Gastrocnemius medialis (tissue), 4 donors: ENCODE data around the gene DYNLL2. TPM values are rescaled to one million over a fixed set of nuclear protein-coding genes. Genes with fewer than 3 reads are reported as not detected.
"Not testable (repeated sequence)": the region's sequence is repeated elsewhere in the genome, so short reads cannot be mapped to it uniquely, and the experiment has no call there.

Experiments
- ATAC-seq, 2 donors: fragments of 150-250 bp; one replicate each; pipeline ENCODE4 v1.9.1; 2016
- DNase-seq, 2 donors: peaks; one replicate each; pipeline ENCODE4 v3.0.0-alpha.2; 2019
- H3K27ac ChIP-seq, 4 donors: fragments of 200-600 bp; sonication (generic); 1 replicate in 1 of 4; 2 replicates in 3 of 4; pipeline ENCODE4 v1.5.1; 2016 to 2018; ENCODE audit warnings: mild to moderate bottlenecking in 2 of 4, moderate library complexity in 1 of 4
- H3K27me3 ChIP-seq, 3 donors: fragments of 200-600 bp; sonication (generic) in 2 of 3; 1 replicate in 1 of 3; 2 replicates in 2 of 3; pipeline versions ENCODE4 v1.5.1 to v1.6.0; 2016 to 2019; ENCODE audit warnings: mild to moderate bottlenecking in 1 of 3, moderate library complexity in 1 of 3
- H3K36me3 ChIP-seq, 2 donors: fragments of 200-600 bp; sonication (generic) in 1 of 2; one replicate each; pipeline ENCODE4 v1.5.1; 2017 to 2018
- H3K4me1 ChIP-seq, 2 donors: fragments of 200-600 bp; sonication (generic) in 1 of 2; one replicate each; pipeline ENCODE4 v1.5.1; 2016 to 2017; ENCODE audit warnings: mild to moderate bottlenecking in 2 of 2
- H3K4me3 ChIP-seq, 4 donors: fragments of 200-600 bp; sonication (generic) in 3 of 4; 1 replicate in 1 of 4; 2 replicates in 3 of 4; pipeline ENCODE4 v1.5.1; 2016 to 2019; ENCODE audit warnings: mild to moderate bottlenecking in 2 of 4
- H3K9me3 ChIP-seq, 3 donors: fragments of 200-600 bp; sonication (generic) in 2 of 3; 1 replicate in 1 of 3; 2 replicates in 2 of 3; pipeline ENCODE4 v1.5.1; 2016 to 2019
- POLR2A ChIP-seq, 2 donors: fragments of 450-650 bp; IDR thresholded peaks; one replicate each; pipeline ENCODE4 v1.6.1; 2017; ENCODE audit warnings: antibody characterized with exemption in 2 of 2, mild to moderate bottlenecking in 2 of 2, moderate library complexity in 2 of 2
- in situ Hi-C, 4 donors: fragments of 200-750 bp; cut with MboI; loops; one replicate each; pipeline versions ENCODE4 v1.15.0 to v1.8.0; 2017; ENCODE audit warnings: low sequenced_read_pairs in 4 of 4
- intact Hi-C: fragments of 100-400 bp; cut with DNase I; formaldehyde crosslinking; loops from one replicate; pipeline ENCODE4 v1.15.1; 2023; ENCODE audit warnings: low total_unique reads
- total RNA-seq, 4 donors: library from RNA; depleted of rRNA; stranded (reverse); fragments of >200 nt; gene quantifications; one replicate each; pipeline versions ENCODE4 v1.1.0 to v1.2.3, GENCODE V29; 2016
- TF ChIP-seq, protein P1 (sequence below), 5 experiments: fragments of 450-650 bp in 3 of 5; fragments of 200-600 bp in 2 of 5; sonication (generic) in 2 of 5; IDR thresholded peaks in 4 of 5; conservative IDR thresholded peaks in 1 of 5; 1 replicate in 4 of 5; 2 replicates in 1 of 5; pipeline ENCODE4 v1.5.1; 2016 to 2019; ENCODE audit warnings: antibody characterized with exemption in 5 of 5, mild to moderate bottlenecking in 3 of 5, moderate library complexity in 3 of 5

Gene DYNLL2
- total RNA-seq, 4 donors from 2014 or later: 14.5 to 28.8 (median 20.4) TPM

GRCh38 chr17:58120195-58120822 is 37.1 kb downstream of the DYNLL2 start:
- Histone ChIP-seq H3K4me3 (no peak overlapping the region), H3K36me3 (no peaks in the 10 kb centered on the region), H3K9me3 (no peaks in the 10 kb centered on the region), H3K27ac (no peak overlapping the region), H3K4me1 (no peaks in the 10 kb centered on the region), H3K27me3 (no peaks in the 10 kb centered on the region)
- TF ChIP-seq, protein P1, sequence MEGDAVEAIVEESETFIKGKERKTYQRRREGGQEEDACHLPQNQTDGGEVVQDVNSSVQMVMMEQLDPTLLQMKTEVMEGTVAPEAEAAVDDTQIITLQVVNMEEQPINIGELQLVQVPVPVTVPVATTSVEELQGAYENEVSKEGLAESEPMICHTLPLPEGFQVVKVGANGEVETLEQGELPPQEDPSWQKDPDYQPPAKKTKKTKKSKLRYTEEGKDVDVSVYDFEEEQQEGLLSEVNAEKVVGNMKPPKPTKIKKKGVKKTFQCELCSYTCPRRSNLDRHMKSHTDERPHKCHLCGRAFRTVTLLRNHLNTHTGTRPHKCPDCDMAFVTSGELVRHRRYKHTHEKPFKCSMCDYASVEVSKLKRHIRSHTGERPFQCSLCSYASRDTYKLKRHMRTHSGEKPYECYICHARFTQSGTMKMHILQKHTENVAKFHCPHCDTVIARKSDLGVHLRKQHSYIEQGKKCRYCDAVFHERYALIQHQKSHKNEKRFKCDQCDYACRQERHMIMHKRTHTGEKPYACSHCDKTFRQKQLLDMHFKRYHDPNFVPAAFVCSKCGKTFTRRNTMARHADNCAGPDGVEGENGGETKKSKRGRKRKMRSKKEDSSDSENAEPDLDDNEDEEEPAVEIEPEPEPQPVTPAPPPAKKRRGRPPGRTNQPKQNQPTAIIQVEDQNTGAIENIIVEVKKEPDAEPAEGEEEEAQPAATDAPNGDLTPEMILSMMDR (IDR thresholded peaks at IDR 0.05 in 4 of 5, conservative IDR thresholded peaks at IDR 0.05 in 1 of 5): no peak
- TF ChIP-seq POLR2A (IDR thresholded peaks at IDR 0.05): no peak
- no peak for ATAC-seq
- no peak for DNase-seq
- intact Hi-C loops: no loop called here
- in situ Hi-C loops: loop anchor here in 3 of 4 donors (25.0 kb wide), 3 partner anchors 108 to 1008 kb away; partner anchors contain the start of gene SRSF1 (in 1 of the 3)

- no peak overlapping the region for H3K27ac ChIP-seq
- H3K9me3 ChIP-seq: no peaks in the 10 kb centered on the region
- no peak for ATAC-seq
- intact Hi-C loops (no loop called here), in situ Hi-C loops (loop anchor here in 3 of 4 donors (25.0 kb wide), 3 partner anchors 110 to 1010 kb away; partner anchors contain the start of gene SRSF1 (in 1 of the 3))
- no peaks in the 10 kb centered on the region for H3K27me3 ChIP-seq
- H3K36me3 ChIP-seq: no peaks in the 10 kb centered on the region
- DNase-seq: no peak
- TF ChIP-seq, protein P1 (IDR thresholded peaks at IDR 0.05 in 4 of 5, conservative IDR thresholded peaks at IDR 0.05 in 1 of 5): no peak
- no peak for TF ChIP-seq POLR2A (IDR thresholded peaks at IDR 0.05)
- no peaks in the 10 kb centered on the region for H3K4me1 ChIP-seq
- no peak overlapping the region for H3K4me3 ChIP-seq
Observed at GRCh38 chr17:58121925-58122324, 38.7 kb downstream of the DYNLL2 start.

- TF ChIP-seq, protein P1 (IDR thresholded peaks at IDR 0.05 in 4 of 5, conservative IDR thresholded peaks at IDR 0.05 in 1 of 5): no peak
- no peak for TF ChIP-seq POLR2A (IDR thresholded peaks at IDR 0.05)
- Histone ChIP-seq H3K36me3 (no peaks in the 10 kb centered on the region), H3K4me1 (no peaks in the 10 kb centered on the region), H3K27ac (no peak overlapping the region), H3K9me3 (no peaks in the 10 kb centered on the region), H3K27me3 (peaks cover 0 to 4% (median 2%) of the 10 kb centered on the region in 3 donors), H3K4me3 (no peak overlapping the region)
- in situ Hi-C loops: no loop called here
- intact Hi-C loops: no loop called here
- DNase-seq (no peak), ATAC-seq (no peak)
Observed at GRCh38 chr17:58127846-58128245, 44.6 kb downstream of the DYNLL2 start.

DNA sequence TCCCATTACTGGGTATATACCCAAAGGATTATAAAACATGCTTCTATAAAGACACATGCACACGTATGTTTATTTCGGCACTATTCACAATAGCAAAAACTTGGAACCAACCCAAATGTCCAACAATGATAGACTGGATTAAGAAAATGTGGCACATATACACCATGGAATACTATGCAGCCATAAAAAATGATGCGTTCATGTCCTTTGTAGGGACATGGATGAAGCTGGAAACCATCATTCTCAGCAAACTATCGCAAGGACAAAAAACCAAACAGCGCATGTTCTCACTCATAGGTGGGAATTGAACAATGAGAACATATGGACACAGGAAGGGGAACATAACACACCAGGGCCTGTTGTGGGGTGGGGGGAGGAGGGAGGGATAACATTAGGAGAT is 49.5 kb downstream of the DYNLL2 start:
- H3K27me3 ChIP-seq, intact Hi-C loops, H3K9me3 ChIP-seq, H3K4me3 ChIP-seq, in situ Hi-C loops, H3K27ac ChIP-seq, H3K36me3 ChIP-seq, DNase-seq, ATAC-seq, H3K4me1 ChIP-seq: not testable (repeated sequence)

DNA sequence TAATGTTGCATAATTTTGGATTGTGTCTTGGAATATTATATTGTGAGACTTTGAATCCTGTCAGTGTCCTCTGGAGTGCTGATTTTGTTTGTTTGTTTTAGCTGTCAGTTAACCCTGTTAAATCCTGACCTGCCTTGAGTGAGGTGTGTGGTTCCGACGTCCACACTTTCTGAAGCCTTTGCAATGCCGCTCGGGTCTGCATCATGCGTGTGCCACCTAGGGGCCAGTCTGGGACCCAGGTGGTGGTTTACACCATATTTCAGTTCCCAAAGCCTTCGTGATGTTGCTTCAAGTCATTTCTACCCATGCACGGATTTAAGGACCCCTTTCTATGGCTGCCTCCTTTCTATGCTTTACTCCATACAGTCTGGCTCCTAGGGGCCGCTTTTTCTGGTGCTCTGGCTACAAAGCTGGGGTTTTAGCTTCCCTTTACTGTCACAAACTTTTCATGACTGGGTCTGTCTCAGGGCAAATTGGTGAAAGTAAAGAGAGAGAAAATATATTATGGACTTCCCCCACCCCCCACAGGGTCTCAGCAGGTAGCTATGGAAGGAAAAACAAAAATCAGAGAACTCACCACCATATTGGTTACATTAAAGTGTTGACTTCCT is 53.6 kb downstream of the DYNLL2 start:
- Histone ChIP-seq H3K36me3 (no peaks in the 10 kb centered on the region), H3K27ac (no peak overlapping the region), H3K4me3 (no peak overlapping the region), H3K27me3 (peaks cover 0 to 8% (median 3%) of the 10 kb centered on the region in 3 donors), H3K4me1 (no peaks in the 10 kb centered on the region), H3K9me3 (no peaks in the 10 kb centered on the region)
- no peak for DNase-seq
- TF ChIP-seq, protein P1 (IDR thresholded peaks at IDR 0.05 in 4 of 5, conservative IDR thresholded peaks at IDR 0.05 in 1 of 5): no peak
- no peak for TF ChIP-seq POLR2A (IDR thresholded peaks at IDR 0.05)
- intact Hi-C loops: no loop called here
- in situ Hi-C loops: no loop called here
- no peak for ATAC-seq
